Neuron (in vitro differentiated cells): ENCODE data around the gene ZNHIT2.
"Not testable (repeated sequence)": the region's sequence is repeated elsewhere in the genome, so short reads cannot be mapped to it uniquely, and the experiment has no call there.

Experiments used
- H2AFZ ChIP-seq: one replicate; pipeline ENCODE4 v1.6.1; 2013; ENCODE audit warnings: low read depth, mild to moderate bottlenecking, inconsistent platforms, low read length, moderate library complexity
- H3K27me3 ChIP-seq: one replicate; pipeline ENCODE4 v1.6.1; 2013; ENCODE audit warnings: low read length; ENCODE audit not compliant: insufficient read depth
- H3K36me3 ChIP-seq: one replicate; pipeline ENCODE4 v1.6.1; 2013; ENCODE audit warnings: low read length; ENCODE audit not compliant: insufficient read depth
- H3K4me1 ChIP-seq: one replicate; pipeline ENCODE4 v1.6.1; 2013; ENCODE audit warnings: low read length; ENCODE audit not compliant: insufficient read depth
- H3K4me3 ChIP-seq: 2 replicates; pipeline ENCODE4 v1.5.1; 2013; ENCODE audit warnings: mild to moderate bottlenecking, low read length, moderate library complexity
- H3K9me3 ChIP-seq: one replicate; pipeline ENCODE4 v1.6.1; 2013; ENCODE audit warnings: low read length

ZNHIT2 gene

GRCh38 chr11:65120831-65121230 is 3.3 kb upstream of the ZNHIT2 start:
- H2AFZ ChIP-seq, result no peak overlapping the region
- H3K27me3 ChIP-seq, result no peaks in the 10 kb centered on the region
- peaks cover 45% of the 10 kb centered on the region for H3K36me3 ChIP-seq
- peak overlapping the region; percentile 93 for H3K4me3 ChIP-seq
- H3K9me3 ChIP-seq, result no peaks in the 10 kb centered on the region
- H3K4me1 ChIP-seq, result peaks cover 27% of the 10 kb centered on the region

- peaks cover 37% of the 10 kb centered on the region for H3K4me1 ChIP-seq
- no peak overlapping the region for H3K4me3 ChIP-seq
- H3K27me3 ChIP-seq, result no peaks in the 10 kb centered on the region
These were observed 2.1 kb upstream of the ZNHIT2 start for GRCh38 chr11:65119670-65119995.

GRCh38 chr11:65118891-65119669 is 1.6 kb upstream of the ZNHIT2 start:
- not testable (repeated sequence) for H3K27me3 ChIP-seq, H3K9me3 ChIP-seq, H2AFZ ChIP-seq, H3K4me3 ChIP-seq
- Histone ChIP-seq H3K4me1 (peaks cover 37% of the 10 kb centered on the region), H3K36me3 (peaks cover 45% of the 10 kb centered on the region)

More at GRCh38 chr11:65119670-65119995, 2.1 kb upstream of the ZNHIT2 start:
- peaks cover 46% of the 10 kb centered on the region for H3K36me3 ChIP-seq
- no peak overlapping the region for H2AFZ ChIP-seq
- H3K9me3 ChIP-seq, result no peaks in the 10 kb centered on the region

- Histone ChIP-seq H3K36me3 (peaks cover 48% of the 10 kb centered on the region), H3K9me3 (no peaks in the 10 kb centered on the region), H3K27me3 (no peaks in the 10 kb centered on the region), H3K4me3 (peak overlapping the region; percentile 7), H3K4me1 (peaks cover 40% of the 10 kb centered on the region), H2AFZ (no peak overlapping the region)
These were observed 766 bp upstream of the ZNHIT2 start for GRCh38 chr11:65118097-65118837.

GRCh38 chr11:65116370-65117205 is 913 bp downstream of the ZNHIT2 start:
- peak overlapping the region; percentile 73 for H3K4me3 ChIP-seq
- H3K4me1 ChIP-seq, result peaks cover 43% of the 10 kb centered on the region
- H3K9me3 ChIP-seq, result no peaks in the 10 kb centered on the region
- no peaks in the 10 kb centered on the region for H3K27me3 ChIP-seq
- peaks cover 48% of the 10 kb centered on the region for H3K36me3 ChIP-seq
- no peak overlapping the region for H2AFZ ChIP-seq

- no peaks in the 10 kb centered on the region for H3K9me3 ChIP-seq
- peaks cover 45% of the 10 kb centered on the region for H3K4me1 ChIP-seq
These were observed 2.0 kb downstream of the ZNHIT2 start for GRCh38 chr11:65115361-65116082.

GRCh38 chr11:65114538-65115171 is 2.8 kb downstream of the ZNHIT2 start:
- H3K36me3 ChIP-seq, result peaks cover 35% of the 10 kb centered on the region
- no peaks in the 10 kb centered on the region for H3K27me3 ChIP-seq

More at GRCh38 chr11:65115361-65116082, 2.0 kb downstream of the ZNHIT2 start:
- Histone ChIP-seq H3K4me3 (no peak overlapping the region), H3K36me3 (peaks cover 43% of the 10 kb centered on the region), H3K27me3 (no peaks in the 10 kb centered on the region), H2AFZ (no peak overlapping the region)

GRCh38 chr11:65113839-65114238 is 3.7 kb downstream of the ZNHIT2 start:
- Histone ChIP-seq H3K27me3 (no peaks in the 10 kb centered on the region), H3K4me1 (peaks cover 47% of the 10 kb centered on the region), H3K4me3 (no peak overlapping the region), H2AFZ (no peak overlapping the region), H3K36me3 (peaks cover 33% of the 10 kb centered on the region), H3K9me3 (no peaks in the 10 kb centered on the region)

More at GRCh38 chr11:65114538-65115171, 2.8 kb downstream of the ZNHIT2 start:
- H2AFZ ChIP-seq, result no peak overlapping the region
- no peak overlapping the region for H3K4me3 ChIP-seq
- peaks cover 47% of the 10 kb centered on the region for H3K4me1 ChIP-seq
- no peaks in the 10 kb centered on the region for H3K9me3 ChIP-seq

- Histone ChIP-seq H3K27me3 (no peaks in the 10 kb centered on the region), H3K4me1 (peaks cover 47% of the 10 kb centered on the region), H3K9me3 (no peaks in the 10 kb centered on the region), H3K36me3 (peaks cover 32% of the 10 kb centered on the region), H3K4me3 (peak overlapping the region; percentile 95), H2AFZ (no peak overlapping the region)
These were observed 4.1 kb downstream of the ZNHIT2 start for GRCh38 chr11:65113361-65113756.

- H2AFZ ChIP-seq, result no peak overlapping the region
- H3K4me3 ChIP-seq, result peak overlapping the region; percentile 95
- H3K9me3 ChIP-seq, result no peaks in the 10 kb centered on the region
- no peaks in the 10 kb centered on the region for H3K27me3 ChIP-seq
- H3K4me1 ChIP-seq, result peaks cover 47% of the 10 kb centered on the region
- H3K36me3 ChIP-seq, result peaks cover 31% of the 10 kb centered on the region
These were observed 4.7 kb downstream of the ZNHIT2 start for GRCh38 chr11:65112546-65113360.

GRCh38 chr11:65111744-65112545 is 5.6 kb downstream of the ZNHIT2 start, which contains the start of gene TM7SF2:
TSS of gene TM7SF2 (plus strand) at chr11:65111872. CDS start at chr11:65112016, 144 bp downstream.
- peaks cover 31% of the 10 kb centered on the region for H3K36me3 ChIP-seq
- H2AFZ ChIP-seq, result no peak within 1 kb of the TSS
- no peaks in the 10 kb centered on the region for H3K27me3 ChIP-seq
- H3K9me3 ChIP-seq, result no peaks in the 10 kb centered on the region
- peaks cover 45% of the 10 kb centered on the region for H3K4me1 ChIP-seq
- peak within 1 kb of the TSS; percentile 95 for H3K4me3 ChIP-seq
